ENCODE results near the gene ITGAL. TPM values are rescaled to one million over a fixed set of nuclear protein-coding genes. Genes with fewer than 3 reads are reported as not detected.

The ITGAL gene
- total and polyA plus RNA-seq, 12 donors, result 0.72 to 14.7 (median 4.3) TPM

GRCh38 chr16:30523768-30524574 is 51.4 kb downstream of the ITGAL start:
- Histone ChIP-seq H3K36me3 (replicated peaks in 1 of 2) (no peaks in the 10 kb centered on the region), H3K27me3 (no peaks in the 10 kb centered on the region), H3K27ac (no peak overlapping the region), H3K9me3 (replicated peaks in 1 of 3) (no peaks in the 10 kb centered on the region), H3K4me1 (replicated peaks in 1 of 2) (peaks cover 7 to 13% of the 10 kb centered on the region in 2 donors), H3K4me3 (no peak overlapping the region)
- TF ChIP-seq CTCF (IDR thresholded peaks at IDR 0.05) (no peak), POLR2A (IDR thresholded peaks at IDR 0.05) (no peak)
- intact Hi-C loops (cut with DNase I), result loop anchor here in 1 of 2 donors (10.0 kb wide), 1 partner anchor 79 kb away; the partner anchor contains the start of gene SEPHS2
- DNase-seq, result peak in 4 of 7 donors; percentile 40 to 60 (median 50)
- WGBS, 4 donors, result 70 to 77% (median 71%) methylated on average over 22 to 26 of the region's 26 CpGs

DNA sequence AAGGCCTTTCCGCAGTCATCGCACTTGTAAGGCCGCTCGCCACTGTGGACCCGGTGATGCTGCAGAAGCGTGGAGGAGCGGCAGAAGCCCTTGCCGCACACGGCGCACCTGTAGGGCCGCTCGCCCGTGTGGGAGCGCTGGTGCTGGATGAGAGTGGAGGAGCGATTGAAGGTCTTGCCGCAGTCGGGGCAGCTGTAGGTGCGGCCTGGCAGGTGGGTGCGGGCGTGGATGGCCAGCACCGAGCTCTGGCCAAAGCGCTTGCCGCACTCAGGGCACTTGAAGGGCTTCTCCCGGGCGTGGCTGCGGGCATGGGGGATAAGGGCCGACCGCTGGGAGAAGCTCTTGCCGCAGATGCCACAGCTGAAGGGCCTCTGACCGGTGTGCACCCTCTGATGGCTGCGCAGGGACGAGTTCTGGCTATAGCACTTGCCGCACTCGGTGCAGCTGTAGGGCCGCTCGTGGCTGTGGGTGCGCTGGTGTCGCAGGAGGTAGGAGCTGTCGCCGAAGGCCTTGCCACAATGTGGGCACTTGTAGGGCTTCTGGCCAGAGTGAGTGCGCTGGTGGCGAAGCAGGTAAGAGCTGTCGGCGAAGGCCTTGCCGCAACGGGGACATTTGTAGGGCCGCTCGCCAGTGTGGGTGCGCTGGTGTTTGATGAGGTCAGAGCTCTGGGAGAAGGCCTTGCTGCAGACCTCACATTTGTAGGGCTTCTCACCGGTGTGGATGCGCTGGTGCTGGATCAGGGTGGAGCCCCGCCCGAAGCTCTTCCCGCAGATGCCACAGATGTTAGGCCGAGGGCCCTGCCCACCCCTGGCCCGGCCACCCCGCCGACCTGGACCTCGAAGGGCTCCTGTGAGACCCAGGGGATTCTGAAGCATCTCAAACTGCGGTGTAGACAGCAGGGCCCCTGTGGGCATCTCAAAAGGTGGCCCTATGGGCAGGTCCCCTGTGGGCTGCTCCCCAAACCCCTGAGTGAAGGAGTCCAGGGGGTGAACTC is 52.3 kb downstream of the ITGAL start:
- H3K4me1 ChIP-seq (replicated peaks in 1 of 2), result peaks cover 7 to 13% of the 10 kb centered on the region in 2 donors
- intact Hi-C loops (cut with DNase I), result loop anchor here (5.0 to 10.0 kb wide), 2 partner anchors 78 to 80 kb away; partner anchors contain the start of gene SEPHS2 (in 2 of the 2)
- H3K27ac ChIP-seq, result no peak overlapping the region
- H3K27me3 ChIP-seq, result no peaks in the 10 kb centered on the region
- no peak overlapping the region for H3K4me3 ChIP-seq
- TF ChIP-seq CTCF (IDR thresholded peaks at IDR 0.05) (no peak), POLR2A (IDR thresholded peaks at IDR 0.05) (no peak)
- no peaks in the 10 kb centered on the region for H3K36me3 ChIP-seq (replicated peaks in 1 of 2)
- DNase-seq, result peak in 1 of 7 donors; percentile 31
- H3K9me3 ChIP-seq (replicated peaks in 1 of 3), result no peaks in the 10 kb centered on the region
- WGBS, 4 donors, result 92 to 96% (median 95%) methylated on average over 33 to 60 of the region's 60 CpGs

DNA sequence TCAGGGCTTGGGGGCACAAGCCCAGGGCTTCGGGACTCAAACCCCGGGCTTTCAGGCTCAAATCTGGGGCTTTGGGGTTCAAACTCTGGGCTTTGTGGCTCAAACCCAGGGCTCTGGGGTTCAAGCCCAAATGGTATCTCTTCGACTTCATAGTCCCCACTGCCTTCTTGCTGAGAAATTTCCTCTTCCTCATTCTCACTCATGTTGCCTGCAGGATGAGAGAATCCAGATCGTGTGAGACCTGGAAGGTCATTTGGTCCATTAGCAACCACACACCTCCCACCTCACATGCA is 53.2 kb downstream of the ITGAL start:
- no peaks in the 10 kb centered on the region for H3K9me3 ChIP-seq (replicated peaks in 1 of 3)
- no peaks in the 10 kb centered on the region for H3K27me3 ChIP-seq
- peak overlapping the region in 4 of 5 donors; percentile 94 to 98 (median 96) for H3K27ac ChIP-seq
- TF ChIP-seq POLR2A (IDR thresholded peaks at IDR 0.05) (no peak), CTCF (IDR thresholded peaks at IDR 0.05) (no peak)
- DNase-seq, result no peak
- H3K4me3 ChIP-seq, result peak overlapping the region in 2 of 4 donors; percentile 51 to 86
- intact Hi-C loops (cut with DNase I), result loop anchor here (5.0 to 10.0 kb wide), 2 partner anchors 78 to 81 kb away; partner anchors contain the start of gene SEPHS2 (in 2 of the 2)
- WGBS, 4 donors, result 53 to 56% (median 55%) methylated on average over 4 of the region's 4 CpGs
- peaks cover 7 to 13% of the 10 kb centered on the region in 2 donors for H3K4me1 ChIP-seq (replicated peaks in 1 of 2)
- no peaks in the 10 kb centered on the region for H3K36me3 ChIP-seq (replicated peaks in 1 of 2)

Measured in adrenal gland (tissue), 12 donors.